EH (cell line): Measurements from ENCODE around the gene MAP3K10.
A peak's percentile ranks its signal among the peaks of the same experiment; 100 is the strongest.
"Not testable (repeated sequence)": the region's sequence is repeated elsewhere in the genome, so short reads cannot be mapped to it uniquely, and the experiment has no call there.

ENCODE experiments used
- DNase-seq: peaks from one replicate; pipeline ENCODE4 v3.0.0-alpha.2; 2015; ENCODE audit warnings: low read depth

Gene MAP3K10

GRCh38 chr19:40190891-40191835, at the start of gene MAP3K10:
TSS of gene MAP3K10 (plus strand) at chr19:40191426. CDS start at chr19:40192032, 606 bp downstream.
- DNase-seq: peak; percentile 79

GRCh38 chr19:40141551-40141950, 49.7 kb upstream of the MAP3K10 start:
- no peak for DNase-seq

- peak; percentile 25 for DNase-seq
Observed at GRCh38 chr19:40143612-40144011, 47.6 kb upstream of the MAP3K10 start.

DNA sequence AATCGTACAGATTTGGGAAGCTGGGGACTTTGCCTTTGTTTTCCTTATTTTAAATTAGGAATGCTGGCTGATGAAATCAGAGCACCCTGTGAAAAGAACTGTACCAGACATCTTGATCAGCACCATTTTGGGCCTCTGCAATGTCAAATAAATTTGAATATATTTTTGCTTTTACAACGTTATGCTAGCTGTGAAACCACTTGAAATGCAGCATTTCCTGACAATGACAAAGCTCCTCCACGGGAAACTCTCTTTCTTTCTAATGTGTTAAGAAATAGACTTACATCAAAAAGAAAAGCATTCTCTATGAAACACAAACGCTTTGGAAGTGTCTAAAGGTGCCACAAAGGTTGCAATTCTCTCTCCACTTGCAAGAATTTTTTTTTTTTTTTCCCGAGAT, 47.1 kb upstream of the MAP3K10 start:
- DNase-seq: no peak

DNA sequence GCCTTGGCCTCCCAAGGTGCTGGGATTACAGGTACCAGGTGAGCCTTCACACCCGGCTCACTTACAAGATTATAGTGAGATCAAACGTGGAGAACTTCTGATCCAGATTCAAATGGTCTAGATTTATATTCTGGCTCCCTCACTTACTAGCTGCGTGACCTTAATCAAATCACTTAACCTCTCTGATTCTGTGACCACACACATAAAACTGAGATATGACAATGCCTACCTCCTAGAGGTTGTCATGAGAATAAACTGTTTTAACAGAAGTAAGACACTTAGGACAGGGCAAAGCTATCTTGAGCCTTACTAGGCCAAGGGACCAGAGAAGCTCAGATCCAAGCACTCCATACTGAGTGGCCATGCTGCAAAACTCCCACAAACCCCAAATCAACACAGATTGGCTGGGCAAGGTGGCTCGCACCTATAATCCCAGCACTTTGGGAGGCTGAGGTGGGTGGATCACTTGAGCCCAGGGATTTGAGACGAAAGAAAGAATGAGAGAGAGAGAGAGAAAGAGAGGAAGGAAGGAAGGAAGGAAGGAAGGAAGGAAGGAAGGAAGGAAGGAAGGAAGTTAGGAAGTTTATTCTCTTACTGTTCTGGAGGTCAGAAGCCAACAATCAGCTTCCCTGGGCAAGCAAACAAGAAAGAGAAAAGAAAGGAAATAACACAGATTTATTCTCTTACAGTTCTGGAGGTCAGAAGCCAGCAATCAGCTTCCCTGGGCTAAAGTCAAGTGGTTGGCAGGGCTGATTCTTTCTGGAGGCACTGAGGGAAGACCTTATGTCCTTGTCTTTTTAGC, 46.1 kb upstream of the MAP3K10 start:
- no peak for DNase-seq

DNA sequence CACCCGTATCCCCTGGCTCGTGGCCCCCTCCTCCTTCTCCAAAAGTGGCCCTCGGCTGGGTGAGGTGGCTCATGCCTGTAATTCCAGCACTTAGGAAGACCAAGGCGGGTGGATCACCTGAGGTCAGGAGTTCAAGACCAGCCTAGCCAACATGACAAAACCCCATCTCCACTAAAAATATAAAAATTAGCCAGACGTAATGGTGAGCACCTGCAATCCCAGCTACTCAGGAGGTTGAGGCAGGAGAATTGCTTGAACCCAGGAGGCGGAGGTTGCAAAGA, 45.5 kb upstream of the MAP3K10 start:
- DNase-seq: not testable (repeated sequence)

DNA sequence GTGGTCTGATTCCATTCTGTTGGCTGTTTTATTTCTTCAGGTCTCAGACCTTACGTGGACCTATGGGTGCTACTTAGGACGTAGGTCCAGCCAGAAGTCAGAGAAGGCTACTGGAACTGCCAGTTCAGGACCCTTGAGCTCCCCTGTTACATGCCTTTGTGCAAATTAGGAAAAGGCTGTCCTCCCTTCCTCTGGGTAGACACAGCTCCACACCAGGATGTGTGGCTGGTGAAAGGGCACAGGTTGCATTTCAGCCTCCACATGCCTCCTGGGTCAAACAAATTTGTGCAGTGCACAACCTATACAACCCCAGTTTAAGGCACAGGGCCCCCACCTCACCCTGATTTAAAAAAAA, 43.9 kb upstream of the MAP3K10 start:
- DNase-seq: no peak

GRCh38 chr19:40147693-40148347, 43.4 kb upstream of the MAP3K10 start:
- DNase-seq: peak; percentile 78

DNA sequence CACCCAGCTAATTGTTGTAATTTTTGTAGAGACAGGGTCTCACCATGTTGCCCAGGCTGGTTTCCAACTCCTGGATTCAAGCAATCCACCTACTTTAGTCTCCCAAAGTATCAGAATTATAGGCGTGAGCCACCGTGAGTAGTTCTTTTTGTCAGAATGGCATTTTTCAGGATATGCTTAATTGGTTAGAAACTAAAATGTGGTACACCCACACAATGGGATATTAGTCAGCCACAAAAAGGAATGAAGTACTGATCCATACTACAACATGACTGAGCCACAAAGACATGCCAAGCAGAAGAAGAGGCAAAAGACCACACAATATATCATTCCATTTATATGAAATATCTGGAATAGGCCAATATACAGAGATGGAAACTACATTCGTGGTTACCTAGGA, 41.7 kb upstream of the MAP3K10 start:
- DNase-seq: no peak

DNA sequence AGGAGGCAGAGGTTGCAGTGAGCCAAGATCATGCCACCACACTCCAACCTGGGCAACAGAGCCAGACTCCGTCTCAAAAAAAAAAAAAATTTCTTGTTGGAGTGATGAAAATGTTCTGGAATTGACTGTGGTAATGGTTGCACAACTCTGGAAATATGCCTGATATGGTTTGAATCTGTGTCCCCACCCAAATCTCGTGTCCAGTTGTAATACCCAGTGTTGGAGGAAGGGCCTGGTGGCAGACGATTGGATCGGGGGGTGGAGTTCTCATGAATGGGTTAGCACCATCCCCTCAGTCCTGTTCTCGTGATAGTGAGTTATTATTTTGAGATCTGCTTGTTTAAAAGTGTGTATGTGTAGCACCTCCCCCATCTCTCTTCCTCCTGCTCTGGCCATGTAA, 41.1 kb upstream of the MAP3K10 start:
- peak; percentile 38 for DNase-seq

GRCh38 chr19:40154121-40154680, 37.0 kb upstream of the MAP3K10 start:
- no peak for DNase-seq

- peak; percentile 61 for DNase-seq
Observed at GRCh38 chr19:40155749-40156265, 35.4 kb upstream of the MAP3K10 start.

DNA sequence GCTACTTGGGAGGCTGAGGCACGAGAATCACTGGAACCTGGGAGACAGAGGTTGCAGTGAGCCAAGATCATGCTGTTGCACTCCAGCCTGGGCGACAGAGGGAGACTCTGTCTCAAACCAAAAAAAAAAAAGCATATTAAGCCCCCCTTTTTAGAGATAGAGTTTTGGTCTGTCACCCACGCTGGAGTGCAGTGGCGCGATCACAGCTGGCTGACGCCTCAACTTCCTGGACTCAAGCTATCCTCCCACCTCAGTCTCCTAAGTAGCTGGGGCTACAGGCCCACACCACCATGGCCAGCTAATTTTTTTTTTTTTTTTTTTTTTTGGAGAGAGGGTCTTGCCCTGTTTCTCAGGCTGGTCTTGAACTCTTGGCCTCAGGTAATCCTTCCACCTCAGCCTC, 34.2 kb upstream of the MAP3K10 start:
- no peak for DNase-seq

DNA sequence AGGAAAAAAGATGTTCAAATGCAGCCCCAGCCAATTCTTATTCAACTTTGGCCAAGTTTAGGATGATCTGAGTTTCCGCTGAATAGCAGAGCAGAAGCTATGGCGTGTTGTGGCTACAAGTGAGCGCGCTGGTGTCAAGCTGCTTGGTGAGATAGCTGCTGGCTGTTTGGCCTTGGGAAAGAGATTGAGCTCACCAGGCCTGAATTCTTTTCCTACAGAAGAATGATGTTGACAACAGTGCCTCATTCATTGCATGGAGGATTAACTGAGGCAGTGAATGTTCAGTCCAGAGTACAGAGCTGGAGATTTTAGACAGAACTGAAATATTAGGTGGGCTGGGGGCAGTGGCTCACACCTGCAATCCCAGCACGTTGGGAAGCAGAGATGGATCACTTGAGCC, 31.5 kb upstream of the MAP3K10 start:
- no peak for DNase-seq

DNA sequence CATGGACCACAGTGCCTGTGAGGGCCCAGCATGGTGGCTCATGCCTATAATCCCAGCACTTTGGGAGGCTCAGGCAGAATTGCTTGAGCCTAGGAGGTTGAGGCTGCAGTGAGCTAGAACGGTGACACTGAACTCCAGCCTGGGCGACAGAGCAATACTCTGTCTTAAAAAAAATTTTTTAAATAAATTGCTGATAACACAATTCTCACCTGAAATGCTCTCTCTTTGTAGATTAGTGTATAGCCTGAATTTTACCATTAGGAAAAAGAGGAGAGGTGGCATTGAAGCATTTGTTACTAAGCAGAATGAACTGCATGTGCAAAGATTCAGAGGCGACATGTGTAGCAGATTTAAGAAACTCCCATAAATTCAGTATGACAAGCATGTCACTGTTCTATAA, 29.1 kb upstream of the MAP3K10 start:
- no peak for DNase-seq

DNA sequence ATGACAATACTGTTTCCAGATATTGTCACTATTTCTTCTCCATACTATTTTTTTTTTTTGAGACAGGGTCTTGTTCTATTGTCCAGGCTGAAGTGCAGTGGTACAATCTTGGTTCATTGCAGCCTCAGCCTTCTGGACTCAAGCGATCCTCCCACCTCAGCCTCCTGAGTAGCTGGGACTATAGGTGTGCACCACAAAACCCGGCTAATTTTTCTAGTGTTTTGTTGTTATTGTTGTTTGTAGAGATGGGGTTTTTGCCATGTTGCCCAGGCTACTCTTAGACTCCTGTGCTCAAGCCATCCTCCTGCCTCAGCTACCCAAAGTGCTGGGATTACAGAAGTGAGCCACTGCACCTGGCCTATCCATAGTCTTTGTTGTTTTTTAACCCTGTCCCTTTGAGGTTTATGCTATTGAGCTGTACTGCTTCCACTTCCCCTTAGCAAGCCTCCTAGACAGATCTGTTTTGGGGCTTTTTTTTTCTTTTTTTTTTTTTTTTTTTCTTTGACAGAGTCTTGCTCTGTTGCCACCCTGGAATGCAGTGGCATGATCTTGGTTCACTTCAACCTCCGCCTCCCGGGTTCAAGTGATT, 27.6 kb upstream of the MAP3K10 start:
- no peak for DNase-seq

DNA sequence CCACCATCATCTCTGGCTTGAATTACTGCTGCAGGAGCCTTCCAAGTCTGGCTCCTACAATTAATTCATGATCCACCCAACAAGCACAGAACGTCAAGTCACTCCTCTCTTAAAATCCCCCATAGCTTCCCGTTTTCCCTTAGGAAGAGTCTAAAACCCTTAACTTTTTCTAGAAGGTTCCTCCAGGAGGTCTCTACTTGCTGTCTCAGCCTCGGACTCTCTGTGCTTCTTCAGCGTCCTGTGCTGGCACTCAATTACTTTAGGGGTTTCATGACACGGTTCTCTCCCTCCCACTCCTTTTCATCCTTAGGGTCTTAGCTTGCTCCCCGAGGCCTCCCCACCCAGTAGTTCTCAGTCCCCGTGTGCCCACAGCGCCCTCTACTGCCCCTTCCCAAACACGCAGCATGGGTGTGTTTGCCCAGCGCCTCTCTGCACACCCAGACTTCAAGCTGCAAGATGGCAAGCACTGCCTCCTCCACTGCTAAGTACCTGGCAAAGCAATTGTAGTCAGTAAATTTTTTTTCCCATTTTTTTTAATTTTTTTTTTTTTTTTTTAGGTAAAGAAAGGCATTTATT, 25.8 kb upstream of the MAP3K10 start:
- peak; percentile 48 for DNase-seq

GRCh38 chr19:40169482-40170302, 21.5 kb upstream of the MAP3K10 start:
- not testable (repeated sequence) for DNase-seq

DNA sequence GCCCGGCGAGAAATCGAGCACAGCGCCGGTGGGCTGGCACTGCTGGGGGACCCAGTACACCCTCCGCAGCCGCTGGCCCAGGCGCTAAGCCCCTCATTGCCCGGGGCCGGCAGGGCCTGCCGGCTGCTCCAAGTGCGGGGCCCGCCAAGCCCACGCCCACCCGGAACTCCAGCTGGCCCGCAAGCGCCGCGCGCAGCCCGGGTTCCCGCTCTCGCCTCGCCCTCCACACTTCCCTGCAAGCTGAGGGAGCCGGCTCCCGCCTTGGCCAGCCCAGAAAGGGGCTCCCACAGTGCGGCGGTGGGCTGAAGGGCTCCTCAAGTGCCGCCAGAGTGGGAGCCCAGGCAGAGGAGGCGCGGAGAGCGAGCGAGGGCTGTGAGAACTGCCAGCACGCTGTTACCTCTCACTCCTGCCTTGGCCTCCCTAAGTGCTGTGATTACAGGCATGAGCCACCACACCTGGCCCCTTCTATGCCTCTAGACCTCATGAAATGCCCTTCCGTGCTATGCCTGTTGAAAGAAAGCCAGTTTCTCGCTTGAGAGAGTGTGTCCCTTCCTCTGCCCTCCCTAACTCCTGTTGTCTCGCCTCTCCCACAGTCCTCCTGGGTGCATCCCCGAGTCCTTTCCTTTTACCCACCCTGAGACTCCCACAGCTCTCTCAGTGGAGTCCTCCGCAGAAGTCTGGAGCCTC, 20.8 kb upstream of the MAP3K10 start:
- not testable (repeated sequence) for DNase-seq

GRCh38 chr19:40171293-40171692, 19.9 kb upstream of the MAP3K10 start:
- DNase-seq: not testable (repeated sequence)
